ENCODE results near the gene TMEM218.

DNA sequence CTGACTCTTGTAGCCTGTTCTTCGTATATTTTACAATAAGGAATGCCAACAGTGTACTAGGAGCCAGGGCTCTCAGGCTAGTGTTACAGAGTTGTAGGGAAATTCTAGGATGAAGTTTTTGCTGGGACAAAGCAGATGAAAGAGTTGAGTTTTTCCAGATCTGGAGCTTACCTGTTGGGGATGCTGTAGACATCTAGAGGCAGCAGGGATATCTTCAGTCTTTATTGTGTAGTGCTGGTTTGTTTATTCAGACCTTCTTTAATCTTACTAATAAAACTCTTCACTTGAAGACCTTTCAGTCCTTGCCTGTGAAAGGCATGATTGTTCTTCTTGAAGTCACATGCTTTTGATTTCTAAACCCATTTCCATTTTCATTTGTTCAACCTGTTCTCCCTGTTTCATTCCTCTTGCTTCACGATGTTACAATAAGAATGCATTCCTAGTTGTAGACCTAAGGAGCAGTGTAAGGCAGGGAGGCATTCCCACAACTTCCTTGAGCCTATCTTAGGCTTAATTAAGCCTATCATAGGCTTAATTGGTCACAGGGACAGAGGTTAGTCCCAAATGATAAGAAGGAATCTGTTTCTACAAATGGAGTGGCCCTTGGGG, 56.2 kb downstream of the TMEM218 start:
- TF ChIP-seq CTCF (IDR thresholded peaks at IDR 0.05) (no peak), POLR2A (IDR thresholded peaks at IDR 0.05) (no peak)
